ENCODE measurements around the gene OGFR. TPM values are rescaled to one million over a fixed set of nuclear protein-coding genes. Genes with fewer than 3 reads are reported as not detected.

Gene OGFR
- total RNA-seq, 1 donor from 2014 or later: 96.5 TPM

- H3K27me3 ChIP-seq (ENCODE audit: insufficient read depth, low read length): no peaks in the 10 kb centered on the region
- peak overlapping the region; percentile 84 for H2AFZ ChIP-seq (ENCODE audit: low read depth, low read length)
- Mint-ChIP-seq H3K4me1 (ENCODE audit: low read depth, unreplicated experiment) (peaks cover 18% of the 10 kb centered on the region), H3K27ac (ENCODE audit: unreplicated experiment) (no peak overlapping the region), H3K9me3 (ENCODE audit: unreplicated experiment) (no peaks in the 10 kb centered on the region), H3K4me3 (ENCODE audit: unreplicated experiment) (no peak overlapping the region), H3K36me3 (ENCODE audit: low read depth, unreplicated experiment) (peaks cover 10% of the 10 kb centered on the region), H3K27me3 (ENCODE audit: low read depth, unreplicated experiment) (peaks cover 2% of the 10 kb centered on the region)
- H3K27ac ChIP-seq (ENCODE audit: low read depth, low read length): no peak overlapping the region
- DNase-seq (ENCODE audit: low read depth) (no peak), FAIRE-seq (no peak)
- no peaks in the 10 kb centered on the region for H3K9me3 ChIP-seq (ENCODE audit: insufficient read depth, low read depth, low read length)
- H3K4me2 ChIP-seq (ENCODE audit: low read length): peak overlapping the region; percentile 85
- peak overlapping the region; percentile 50 for H3K4me3 ChIP-seq (ENCODE audit: insufficient read depth, low read depth, low read length)
- peaks cover 20% of the 10 kb centered on the region for H3K79me2 ChIP-seq (ENCODE audit: insufficient read depth, low read length)
- no peaks in the 10 kb centered on the region for H3K36me3 ChIP-seq (ENCODE audit: insufficient read depth, low read length)
- peak overlapping the region; percentile 52 for H3K9ac ChIP-seq (ENCODE audit: low read length)
- TF ChIP-seq EZH2 (IDR thresholded peaks at IDR 0.05; ENCODE audit: insufficient read depth, low read length) (no peak), CTCF (IDR thresholded peaks at IDR 0.05; ENCODE audit: insufficient read depth, low read depth, low read length) (no peak)
- H4K20me1 ChIP-seq (ENCODE audit: insufficient read depth, low read length): peaks cover 35% of the 10 kb centered on the region
- peaks cover 10% of the 10 kb centered on the region for H3K4me1 ChIP-seq (ENCODE audit: insufficient read depth, low read length)
These were observed 56.5 kb downstream of the OGFR start for GRCh38 chr20:62860924-62861691.

- H2AFZ ChIP-seq (ENCODE audit: low read depth, low read length): peak within 1 kb of the TSS; percentile 85
- DNase-seq (ENCODE audit: low read depth): peak; percentile 47
- H3K27ac ChIP-seq (ENCODE audit: low read depth, low read length): no peak within 1 kb of the TSS
These were observed 57.2 kb downstream of the OGFR start, which contains the start of gene TCFL5 for GRCh38 chr20:62861726-62862336. TCFL5 (minus strand) TSS chr20:62861822; CDS start chr20:62861670, 152 bp downstream.

More at GRCh38 chr20:62861726-62862336, 57.2 kb downstream of the OGFR start, which contains the start of gene TCFL5:
- peak within 1 kb of the TSS; percentile 85 for H3K4me3 Mint-ChIP-seq (ENCODE audit: unreplicated experiment)
- peaks cover 10% of the 10 kb centered on the region for H3K36me3 Mint-ChIP-seq (ENCODE audit: low read depth, unreplicated experiment)
- no peaks in the 10 kb centered on the region for H3K9me3 ChIP-seq (ENCODE audit: insufficient read depth, low read depth, low read length)
- TF ChIP-seq EZH2 (IDR thresholded peaks at IDR 0.05; ENCODE audit: insufficient read depth, low read length): no peak
- no peak for TF ChIP-seq CTCF (IDR thresholded peaks at IDR 0.05; ENCODE audit: insufficient read depth, low read depth, low read length)
- H3K27me3 Mint-ChIP-seq (ENCODE audit: low read depth, unreplicated experiment): peaks cover 2% of the 10 kb centered on the region
- no peaks in the 10 kb centered on the region for H3K9me3 Mint-ChIP-seq (ENCODE audit: unreplicated experiment)
- H3K4me1 ChIP-seq (ENCODE audit: insufficient read depth, low read length): peaks cover 10% of the 10 kb centered on the region
- no peaks in the 10 kb centered on the region for H3K36me3 ChIP-seq (ENCODE audit: insufficient read depth, low read length)
- H4K20me1 ChIP-seq (ENCODE audit: insufficient read depth, low read length): peaks cover 33% of the 10 kb centered on the region
- H3K4me3 ChIP-seq (ENCODE audit: insufficient read depth, low read depth, low read length): peak within 1 kb of the TSS; percentile 50
- peak within 1 kb of the TSS; percentile 34 for H3K27ac Mint-ChIP-seq (ENCODE audit: unreplicated experiment)
- H3K9ac ChIP-seq (ENCODE audit: low read length): peak within 1 kb of the TSS; percentile 52
- no peaks in the 10 kb centered on the region for H3K27me3 ChIP-seq (ENCODE audit: insufficient read depth, low read length)
- peaks cover 18% of the 10 kb centered on the region for H3K4me1 Mint-ChIP-seq (ENCODE audit: low read depth, unreplicated experiment)
- H3K79me2 ChIP-seq (ENCODE audit: insufficient read depth, low read length): peaks cover 20% of the 10 kb centered on the region
- FAIRE-seq: no peak
- H3K4me2 ChIP-seq (ENCODE audit: low read length): peak within 1 kb of the TSS; percentile 85

Other genes starting within 250 kb of the OGFR start
- gene SLCO4A1, start 162.3 kb upstream of the OGFR start, total RNA-seq: 0.43 TPM in 1 of 2 replicates, not detected in the other
- 0.10 and 0.16 TPM in 2 replicates for gene NTSR1, start 96.0 kb upstream of the OGFR start, total RNA-seq
- 18.7 and 19.3 TPM in 2 replicates for gene MRGBP, start 8.4 kb upstream of the OGFR start, total RNA-seq
- 43.0 and 54.3 TPM in 2 replicates for gene COL9A3, start 12.2 kb downstream of the OGFR start, total RNA-seq
- 11.0 and 13.5 TPM in 2 replicates for gene TCFL5, start 57.0 kb downstream of the OGFR start, total RNA-seq
- gene DIDO1, start 121.7 kb downstream of the OGFR start, total RNA-seq: 39.0 and 39.2 TPM in 2 replicates
- gene GID8, start 133.3 kb downstream of the OGFR start, total RNA-seq: 37.1 and 37.3 TPM in 2 replicates
- gene SLC17A9, start 147.9 kb downstream of the OGFR start, total RNA-seq: 11.6 and 12.4 TPM in 2 replicates
- gene BHLHE23, start 202.1 kb downstream of the OGFR start, total RNA-seq: not detected in 2 replicates

Data from astrocyte (in vitro differentiated cells and primary cell).